Mesendoderm (in vitro differentiated cells): ENCODE data around the gene GSG1L.

Source experiments
- DNase-seq: peaks from one replicate; pipeline ENCODE4 v3.0.0; 2013
- H2AK5ac ChIP-seq: 2 replicates; pipeline ENCODE4 v1.6.1; 2013; ENCODE audit warnings: low read length, inconsistent platforms
- H2BK120ac ChIP-seq: 2 replicates; pipeline ENCODE4 v1.6.1; 2013; ENCODE audit warnings: low read depth, mild to moderate bottlenecking, low read length, moderate library complexity, mixed read lengths
- H2BK15ac ChIP-seq: replicated peaks from 2 replicates; pipeline ENCODE4 v1.6.1; 2013; ENCODE audit warnings: low read depth, mild to moderate bottlenecking, moderate library complexity
- H2BK5ac ChIP-seq: 2 replicates; pipeline ENCODE4 v1.6.1; 2013; ENCODE audit warnings: low read length, inconsistent platforms
- H3K18ac ChIP-seq: 2 replicates; pipeline ENCODE4 v1.6.1; 2013; ENCODE audit warnings: mild to moderate bottlenecking, low read length, mixed read lengths
- H3K23ac ChIP-seq: one replicate; pipeline ENCODE4 v1.6.1; 2013; ENCODE audit warnings: low read length
- H3K27ac ChIP-seq: 2 replicates; pipeline ENCODE4 v1.5.1; 2013; ENCODE audit warnings: low read depth, mild to moderate bottlenecking, inconsistent platforms, low read length, moderate library complexity
- H3K27me3 ChIP-seq: 2 replicates; pipeline ENCODE4 v1.6.1; 2013; ENCODE audit warnings: low read length, control low read depth, mild to moderate bottlenecking, inconsistent platforms; ENCODE audit not compliant: insufficient read depth, poor library complexity
- H3K36me3 ChIP-seq: 2 replicates; pipeline ENCODE4 v1.6.1; 2013; ENCODE audit warnings: low read length, inconsistent platforms; ENCODE audit not compliant: control insufficient read depth, insufficient read depth
- H3K4ac ChIP-seq: one replicate; pipeline ENCODE4 v1.6.1; 2013; ENCODE audit warnings: low read depth, mild to moderate bottlenecking, low read length, moderate library complexity
- H3K4me1 ChIP-seq: 2 replicates; pipeline ENCODE4 v1.6.1; 2013; ENCODE audit warnings: low read depth, low read length, inconsistent platforms; ENCODE audit not compliant: control insufficient read depth
- H3K4me2 ChIP-seq: 2 replicates; pipeline ENCODE4 v1.6.1; 2013; ENCODE audit warnings: low read length
- H3K4me3 ChIP-seq: 2 replicates; pipeline ENCODE4 v1.5.1; 2013; ENCODE audit warnings: mild to moderate bottlenecking, low read length
- H3K56ac ChIP-seq: one replicate; pipeline ENCODE4 v1.6.1; 2013; ENCODE audit warnings: low read length
- H3K79me1 ChIP-seq: 2 replicates; pipeline ENCODE4 v1.6.1; 2013; ENCODE audit warnings: low read length, inconsistent platforms
- H3K79me2 ChIP-seq: 2 replicates; pipeline ENCODE4 v1.6.1; 2013; ENCODE audit warnings: mild to moderate bottlenecking, low read length; ENCODE audit not compliant: control insufficient read depth, insufficient read depth
- H3K9ac ChIP-seq: 2 replicates; pipeline ENCODE4 v1.6.1; 2013; ENCODE audit warnings: low read length, inconsistent platforms
- H4K5ac ChIP-seq: one replicate; pipeline ENCODE4 v1.6.1; 2013; ENCODE audit warnings: low read length
- H4K8ac ChIP-seq: one replicate; pipeline ENCODE4 v1.6.1; 2013; ENCODE audit warnings: low read depth, mild to moderate bottlenecking, control low read depth, low read length, moderate library complexity
- WGBS: extraction: QIAGEN DNeasy Blood & Tissue Kit; methylation state at CpG from one replicate; pipeline ENCODE4 v1.1.7; 2013; ENCODE audit warnings: low lambda C conversion rate, missing lambda C conversion rate; ENCODE audit not compliant: insufficient coverage; ENCODE audit errors: extremely low coverage; 5-methylcytosine and 5-hydroxymethylcytosine counted together

GSG1L gene

DNA sequence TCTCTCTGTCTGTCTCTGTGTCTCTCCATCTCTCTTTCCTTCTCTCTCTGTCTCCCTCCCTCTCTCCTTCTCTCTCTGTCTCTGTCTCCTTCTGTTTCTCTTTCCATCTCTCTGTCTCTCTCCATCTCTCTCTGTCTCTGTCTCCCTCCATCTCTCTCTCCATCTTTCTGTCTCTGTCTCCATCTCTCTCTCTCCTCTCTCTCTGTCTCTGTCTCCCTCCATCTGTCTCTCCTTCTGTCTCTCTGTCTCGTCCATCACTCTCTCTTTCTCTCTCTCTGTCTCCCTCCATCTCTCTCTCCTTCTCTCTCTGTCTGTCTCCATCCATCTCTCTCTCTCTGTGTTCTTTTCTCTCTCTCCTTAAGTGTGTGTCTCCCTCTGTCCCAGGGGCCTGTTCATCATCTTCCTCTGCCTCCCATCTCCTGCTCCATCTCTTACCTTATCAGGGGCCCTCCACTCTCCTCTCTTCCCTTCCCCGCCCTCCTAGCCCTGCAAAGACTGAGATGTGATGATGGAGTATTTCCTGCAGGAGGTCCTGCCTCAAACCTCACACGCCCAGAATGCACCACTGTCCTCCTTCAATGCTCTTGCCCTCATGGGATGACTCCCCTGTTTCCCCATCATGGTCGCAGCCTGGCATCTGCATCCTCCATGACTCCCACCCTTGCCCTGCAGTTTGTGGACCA, 193.3 kb downstream of the GSG1L start:
- Histone ChIP-seq H3K27me3 (no peaks in the 10 kb centered on the region), H3K23ac (no peak overlapping the region), H3K27ac (no peak overlapping the region), H2BK120ac (no peak overlapping the region), H3K4me2 (no peak overlapping the region), H3K9ac (no peak overlapping the region), H3K56ac (no peak overlapping the region), H2BK5ac (no peak overlapping the region), H4K8ac (no peak overlapping the region), H3K79me1 (no peaks in the 10 kb centered on the region), H3K36me3 (no peaks in the 10 kb centered on the region), H3K4me1 (no peaks in the 10 kb centered on the region), H3K4me3 (no peak overlapping the region), H4K5ac (no peak overlapping the region), H2BK15ac (no peak overlapping the region), H3K18ac (no peak overlapping the region), H3K79me2 (no peaks in the 10 kb centered on the region), H2AK5ac (no peak overlapping the region), H3K4ac (no peak overlapping the region)
- WGBS: no CpG with 5 or more reads among the region's 4 CpGs
- no peak for DNase-seq

- DNase-seq: no peak
- no peak overlapping the region for H3K27ac ChIP-seq
- no peak overlapping the region for H3K18ac ChIP-seq
- H3K56ac ChIP-seq: no peak overlapping the region
- no peaks in the 10 kb centered on the region for H3K4me1 ChIP-seq
- no peak overlapping the region for H4K5ac ChIP-seq
- H3K27me3 ChIP-seq: no peaks in the 10 kb centered on the region
- no peak overlapping the region for H3K23ac ChIP-seq
- H4K8ac ChIP-seq: no peak overlapping the region
- no peak overlapping the region for H3K9ac ChIP-seq
- no peak overlapping the region for H3K4me2 ChIP-seq
- H2BK120ac ChIP-seq: no peak overlapping the region
- no peaks in the 10 kb centered on the region for H3K79me1 ChIP-seq
- no peaks in the 10 kb centered on the region for H3K79me2 ChIP-seq
- H2BK5ac ChIP-seq: no peak overlapping the region
- H2AK5ac ChIP-seq: no peak overlapping the region
- no CpG with 5 or more reads among the region's 1 CpG for WGBS
- H3K36me3 ChIP-seq: no peaks in the 10 kb centered on the region
- H2BK15ac ChIP-seq: no peak overlapping the region
- H3K4me3 ChIP-seq: no peak overlapping the region
- no peak overlapping the region for H3K4ac ChIP-seq
These were observed 194.1 kb downstream of the GSG1L start for GRCh38 chr16:27869411-27869810.

DNA sequence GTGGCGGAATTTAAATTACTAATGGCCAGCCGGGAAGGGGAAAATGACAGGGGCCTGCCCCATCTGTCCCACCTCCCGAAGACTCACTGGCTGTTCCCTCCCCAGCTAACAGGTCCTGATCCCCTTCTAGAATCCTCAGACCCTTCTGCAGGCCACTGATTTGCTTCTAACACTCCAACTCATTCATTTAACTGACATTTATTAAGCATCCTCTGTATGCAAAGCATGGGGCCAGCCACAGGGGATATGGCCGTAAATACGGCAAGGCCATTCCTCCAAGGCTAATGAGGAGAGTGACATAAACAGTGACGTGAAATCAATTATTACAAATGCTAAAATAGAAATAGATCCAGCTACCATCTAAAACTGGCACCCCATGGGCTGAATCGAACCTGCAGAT, 195.3 kb downstream of the GSG1L start:
- Histone ChIP-seq H3K56ac (no peak overlapping the region), H3K27me3 (no peaks in the 10 kb centered on the region), H2BK5ac (no peak overlapping the region), H3K18ac (no peak overlapping the region), H3K4me1 (no peaks in the 10 kb centered on the region), H3K79me2 (no peaks in the 10 kb centered on the region), H4K5ac (no peak overlapping the region), H3K4ac (no peak overlapping the region), H3K36me3 (no peaks in the 10 kb centered on the region), H3K4me3 (no peak overlapping the region), H3K23ac (no peak overlapping the region), H4K8ac (no peak overlapping the region), H3K4me2 (no peak overlapping the region), H3K79me1 (no peaks in the 10 kb centered on the region), H2AK5ac (no peak overlapping the region), H3K9ac (no peak overlapping the region), H2BK120ac (no peak overlapping the region), H2BK15ac (no peak overlapping the region), H3K27ac (no peak overlapping the region)
- no CpG with 5 or more reads among the region's 7 CpGs for WGBS
- no peak for DNase-seq

DNA sequence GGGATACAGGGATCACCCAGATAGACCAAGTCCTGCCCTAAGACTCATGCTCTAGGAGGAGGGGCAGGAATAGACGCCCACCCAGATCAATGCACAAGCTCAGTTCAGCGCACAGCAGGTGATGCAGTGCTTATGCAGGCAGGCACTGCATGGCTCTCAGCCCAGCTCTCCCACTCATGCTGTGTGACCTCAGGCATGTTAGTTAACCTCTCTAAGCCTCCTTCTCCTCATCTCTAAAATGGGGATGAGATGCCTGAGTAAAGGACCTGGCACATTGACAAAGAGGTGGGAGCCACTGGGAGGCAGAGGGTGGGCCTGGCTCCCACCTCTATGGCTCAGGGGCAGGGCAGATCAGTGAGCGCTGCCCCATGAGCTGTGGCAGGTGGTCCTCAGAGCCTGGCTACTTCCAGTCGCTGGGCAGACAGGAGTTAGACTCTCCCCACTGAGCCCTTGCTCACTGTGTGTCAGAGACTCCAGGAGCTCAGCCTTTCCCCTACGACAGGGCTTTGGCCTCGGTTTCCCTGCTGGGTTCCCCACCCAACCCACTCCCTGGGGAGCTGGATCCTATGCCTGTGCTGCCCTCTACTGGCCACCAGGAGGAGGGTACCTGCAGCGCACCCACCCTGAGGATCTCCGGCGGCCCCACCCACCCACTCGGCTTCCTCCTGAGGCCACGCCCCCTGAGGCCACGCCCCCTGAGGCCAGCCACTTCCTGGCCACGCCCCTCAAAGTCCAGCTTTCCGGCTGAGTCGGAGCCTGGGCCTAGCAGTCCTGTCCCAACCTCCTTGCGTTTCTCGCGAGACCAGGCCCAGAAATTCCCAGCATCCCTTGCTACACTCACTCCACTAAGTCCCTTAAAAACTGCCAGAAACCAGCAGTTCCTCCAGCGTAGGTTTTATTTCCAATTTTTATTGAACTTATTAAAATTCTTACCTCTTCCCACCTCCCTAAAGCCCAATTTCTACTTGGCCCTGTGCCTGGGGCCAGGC, 196.1 kb downstream of the GSG1L start:
- Histone ChIP-seq H3K18ac (no peak overlapping the region), H3K4ac (no peak overlapping the region), H3K56ac (no peak overlapping the region), H4K8ac (no peak overlapping the region), H3K27ac (no peak overlapping the region), H3K4me1 (no peaks in the 10 kb centered on the region), H3K23ac (no peak overlapping the region), H2BK5ac (no peak overlapping the region), H4K5ac (no peak overlapping the region), H3K9ac (no peak overlapping the region), H2BK120ac (no peak overlapping the region), H3K27me3 (no peaks in the 10 kb centered on the region), H2AK5ac (no peak overlapping the region), H3K79me1 (no peaks in the 10 kb centered on the region), H3K4me3 (no peak overlapping the region), H2BK15ac (no peak overlapping the region), H3K79me2 (no peaks in the 10 kb centered on the region), H3K36me3 (no peaks in the 10 kb centered on the region), H3K4me2 (no peak overlapping the region)
- no CpG with 5 or more reads among the region's 19 CpGs for WGBS
- peak; percentile 89 for DNase-seq

DNA sequence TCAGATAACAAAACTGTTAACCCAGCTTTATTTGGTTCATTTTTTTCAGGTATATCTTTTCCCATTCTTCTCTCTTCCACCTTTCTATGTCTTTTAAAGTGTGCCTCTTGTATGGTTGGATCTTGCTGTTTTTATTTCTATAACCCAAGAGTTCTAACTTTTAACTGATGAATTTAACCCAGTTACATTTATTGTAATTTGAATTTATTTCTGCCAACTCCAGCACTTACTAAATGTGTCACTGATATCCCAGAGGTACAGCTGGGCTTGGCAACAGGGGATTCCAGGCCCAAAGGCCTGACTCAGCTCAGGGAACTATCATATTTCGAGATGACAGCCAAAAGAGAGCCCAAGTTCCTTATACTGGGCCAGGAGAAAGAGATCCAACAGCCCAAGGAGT, 200.1 kb downstream of the GSG1L start:
- Histone ChIP-seq H2BK15ac (no peak overlapping the region), H3K18ac (no peak overlapping the region), H3K79me1 (no peaks in the 10 kb centered on the region), H3K36me3 (no peaks in the 10 kb centered on the region), H3K27me3 (no peaks in the 10 kb centered on the region), H4K8ac (no peak overlapping the region), H2BK5ac (no peak overlapping the region), H4K5ac (no peak overlapping the region), H3K4me1 (no peaks in the 10 kb centered on the region), H2BK120ac (no peak overlapping the region), H3K4ac (no peak overlapping the region), H3K56ac (no peak overlapping the region), H3K4me2 (no peak overlapping the region), H2AK5ac (no peak overlapping the region), H3K27ac (no peak overlapping the region), H3K23ac (no peak overlapping the region), H3K79me2 (no peaks in the 10 kb centered on the region), H3K9ac (no peak overlapping the region), H3K4me3 (no peak overlapping the region)
- WGBS: no CpG with 5 or more reads among the region's 1 CpG
- no peak for DNase-seq
